OCI-LY3 (cell line): ENCODE data around the gene CDC42BPA.

Experiments
- CTCF ChIP-seq: fragments of 200-600, 300-600 bp; sonication (generic); IDR thresholded peaks from 2 replicates; pipeline ENCODE4 v1.5.1; 2014; ENCODE audit warnings: antibody characterized with exemption, low read length, low read depth
- EZH2phosphoT487 ChIP-seq: fragments of 200-600 bp; shearing (Covaris generic); IDR thresholded peaks from 2 replicates; pipeline ENCODE4 v1.6.1; 2018; ENCODE audit warnings: antibody characterized with exemption, mixed run types, low read depth

- TF ChIP-seq CTCF (no peak), EZH2phosphoT487 (no peak)
Observed at GRCh38 chr1:226973371-226973897, 344.9 kb downstream of the CDC42BPA start.
